ENCODE measurements around the gene TTLL3.

DNA sequence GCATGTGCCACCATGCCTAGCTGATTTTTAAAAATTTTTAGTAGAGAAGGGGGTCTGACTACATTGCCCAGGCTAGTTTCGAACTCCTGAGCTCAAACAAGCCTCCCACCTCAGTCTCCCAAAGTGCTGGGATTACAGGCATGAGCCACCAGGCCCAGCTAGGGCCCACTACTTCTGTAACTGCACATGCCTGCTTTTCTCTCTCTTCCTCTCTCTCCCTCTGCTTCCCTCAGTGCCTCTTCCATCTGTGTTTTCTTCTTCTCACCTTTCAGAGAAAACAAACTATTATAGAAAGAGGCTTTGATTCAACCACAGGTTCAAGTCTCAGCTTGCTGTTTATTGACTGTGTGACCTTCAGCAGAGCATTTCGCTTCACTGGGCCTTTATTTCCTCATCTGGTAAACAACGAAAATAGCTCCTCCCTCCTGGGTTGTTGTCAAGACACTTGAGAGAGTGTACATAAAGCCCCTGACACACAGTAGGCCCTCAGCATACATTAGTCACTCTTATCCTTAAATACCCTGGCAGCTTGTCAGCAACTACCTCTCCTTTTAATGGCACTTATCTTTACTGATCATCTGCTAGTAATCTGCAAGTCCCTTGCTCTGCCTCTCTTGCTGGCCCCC lies 28.0 kb upstream of the TTLL3 start:
- TF ChIP-seq, protein P1, sequence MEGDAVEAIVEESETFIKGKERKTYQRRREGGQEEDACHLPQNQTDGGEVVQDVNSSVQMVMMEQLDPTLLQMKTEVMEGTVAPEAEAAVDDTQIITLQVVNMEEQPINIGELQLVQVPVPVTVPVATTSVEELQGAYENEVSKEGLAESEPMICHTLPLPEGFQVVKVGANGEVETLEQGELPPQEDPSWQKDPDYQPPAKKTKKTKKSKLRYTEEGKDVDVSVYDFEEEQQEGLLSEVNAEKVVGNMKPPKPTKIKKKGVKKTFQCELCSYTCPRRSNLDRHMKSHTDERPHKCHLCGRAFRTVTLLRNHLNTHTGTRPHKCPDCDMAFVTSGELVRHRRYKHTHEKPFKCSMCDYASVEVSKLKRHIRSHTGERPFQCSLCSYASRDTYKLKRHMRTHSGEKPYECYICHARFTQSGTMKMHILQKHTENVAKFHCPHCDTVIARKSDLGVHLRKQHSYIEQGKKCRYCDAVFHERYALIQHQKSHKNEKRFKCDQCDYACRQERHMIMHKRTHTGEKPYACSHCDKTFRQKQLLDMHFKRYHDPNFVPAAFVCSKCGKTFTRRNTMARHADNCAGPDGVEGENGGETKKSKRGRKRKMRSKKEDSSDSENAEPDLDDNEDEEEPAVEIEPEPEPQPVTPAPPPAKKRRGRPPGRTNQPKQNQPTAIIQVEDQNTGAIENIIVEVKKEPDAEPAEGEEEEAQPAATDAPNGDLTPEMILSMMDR (IDR thresholded peaks at IDR 0.05) = no peak
- no peak for TF ChIP-seq POLR2A (IDR thresholded peaks at IDR 0.05)

Measured in Peyer's patch (tissue), 4 donors.